Tibial nerve (tissue), 4 donors: ENCODE results near the gene SECTM1. TPM values are rescaled to one million over a fixed set of nuclear protein-coding genes. Genes with fewer than 3 reads are reported as not detected.
A peak's percentile ranks its signal among the peaks of the same experiment; 100 is the strongest.

Experiments
- DNase-seq, 2 donors: peaks; one replicate each; pipeline ENCODE4 v3.0.0-alpha.2; 2019; ENCODE audit warnings: low spot score in 2 of 2
- H3K27ac ChIP-seq, 4 donors: fragments of 200-600 bp; sonication (generic) in 3 of 4; one replicate each; pipeline ENCODE4 v1.5.1; 2017 to 2019; ENCODE audit warnings: mild to moderate bottlenecking in 1 of 4
- H3K27me3 ChIP-seq, 2 donors: fragments of 200-600 bp; sonication (generic) in 1 of 2; one replicate each; pipeline versions ENCODE4 v1.5.1 to v1.6.0; 2017 to 2019
- H3K36me3 ChIP-seq, 3 donors: fragments of 200-600 bp; sonication (generic); one replicate each; pipeline ENCODE4 v1.5.1; 2018 to 2019
- H3K4me1 ChIP-seq, 4 donors: fragments of 200-600 bp; sonication (generic) in 3 of 4; one replicate each; pipeline ENCODE4 v1.5.1; 2017 to 2019
- H3K4me3 ChIP-seq, 4 donors: fragments of 200-600 bp; sonication (generic) in 3 of 4; one replicate each; pipeline ENCODE4 v1.5.1; 2017 to 2019; ENCODE audit warnings: mild to moderate bottlenecking in 1 of 4, moderate library complexity in 1 of 4
- H3K9me3 ChIP-seq, 4 donors: fragments of 200-600 bp; sonication (generic) in 3 of 4; one replicate each; pipeline ENCODE4 v1.5.1; 2017 to 2019
- CTCF ChIP-seq, 5 experiments: fragments of 200-600 bp in 3 of 5; fragments of 450-650 bp in 2 of 5; sonication (generic) in 3 of 5; IDR thresholded peaks; one replicate each; pipeline ENCODE4 v1.5.1; 2016 to 2019; ENCODE audit warnings: antibody characterized with exemption in 5 of 5, mild to moderate bottlenecking in 3 of 5, moderate library complexity in 2 of 5
- EP300 ChIP-seq, 2 donors: sonication (generic); formaldehyde crosslinking; IDR thresholded peaks; one replicate each; pipeline ENCODE4 v1.6.1; 2017; ENCODE audit warnings: antibody characterized with exemption in 2 of 2, mild to moderate bottlenecking in 1 of 2
- POLR2A ChIP-seq, 2 donors: fragments of 450-650 bp; IDR thresholded peaks; one replicate each; pipeline ENCODE4 v1.6.1; 2017; ENCODE audit warnings: antibody characterized with exemption in 2 of 2, mild to moderate bottlenecking in 2 of 2, moderate library complexity in 2 of 2
- WGBS, 2 donors: methylation state at CpG; one replicate each; pipeline ENCODE4 v1.1.5; 2018; 5-methylcytosine and 5-hydroxymethylcytosine counted together
- total RNA-seq, 4 donors: library from RNA; depleted of rRNA; stranded (reverse); fragments of >200 nt; gene quantifications; one replicate each; pipeline ENCODE4 v1.1.0, GENCODE V29; 2016

SECTM1 gene
- total RNA-seq, 4 donors from 2014 or later, result 6.9 to 12.6 (median 11.3) TPM

- Histone ChIP-seq H3K4me3 (peak within 1 kb of the TSS; percentile 13 to 44 (median 26)), H3K4me1 (peaks cover 0 to 32% (median 8%) of the 10 kb centered on the region in 4 donors), H3K27ac (no peak within 1 kb of the TSS), H3K36me3 (no peaks in the 10 kb centered on the region), H3K9me3 (no peaks in the 10 kb centered on the region), H3K27me3 (peaks cover 0 to 92% of the 10 kb centered on the region in 2 donors)
- no peak for DNase-seq
- 2 to 9% methylated on average over 28 to 39 of the region's 109 CpGs for WGBS, 2 donors
- TF ChIP-seq CTCF (IDR thresholded peaks at IDR 0.05), result no peak
- no peak for TF ChIP-seq POLR2A (IDR thresholded peaks at IDR 0.05)
- no peak for TF ChIP-seq EP300 (IDR thresholded peaks at IDR 0.05)
Measured at GRCh38 chr17:82371333-82372248, 38.0 kb upstream of the SECTM1 start, which contains the start of gene UTS2R. UTS2R (plus strand) TSS chr17:82371765; CDS start chr17:82374325, 2,560 bp downstream.

- Histone ChIP-seq H3K9me3 (no peaks in the 10 kb centered on the region), H3K27ac (no peak overlapping the region), H3K27me3 (peaks cover 0 to 84% of the 10 kb centered on the region in 2 donors), H3K36me3 (no peaks in the 10 kb centered on the region), H3K4me1 (peaks cover 0 to 32% (median 8%) of the 10 kb centered on the region in 4 donors), H3K4me3 (peak overlapping the region; percentile 13 to 44 (median 26))
- no peak for TF ChIP-seq POLR2A (IDR thresholded peaks at IDR 0.05)
- no peak for TF ChIP-seq EP300 (IDR thresholded peaks at IDR 0.05)
- no peak for TF ChIP-seq CTCF (IDR thresholded peaks at IDR 0.05)
- DNase-seq, result no peak
- 15 to 28% methylated on average over 33 to 34 of the region's 38 CpGs for WGBS, 2 donors
Measured at GRCh38 chr17:82370471-82371332, 37.1 kb upstream of the SECTM1 start.

GRCh38 chr17:82369211-82369610 lies 35.6 kb upstream of the SECTM1 start:
- Histone ChIP-seq H3K36me3 (no peaks in the 10 kb centered on the region), H3K4me1 (peaks cover 0 to 27% (median 8%) of the 10 kb centered on the region in 4 donors), H3K27ac (no peak overlapping the region), H3K27me3 (peaks cover 0 to 77% of the 10 kb centered on the region in 2 donors), H3K9me3 (no peaks in the 10 kb centered on the region), H3K4me3 (no peak overlapping the region)
- 93 to 95% methylated on average over 7 of the region's 7 CpGs for WGBS, 2 donors
- TF ChIP-seq CTCF (IDR thresholded peaks at IDR 0.05), result no peak
- TF ChIP-seq POLR2A (IDR thresholded peaks at IDR 0.05), result no peak
- TF ChIP-seq EP300 (IDR thresholded peaks at IDR 0.05), result no peak
- no peak for DNase-seq

- DNase-seq, result no peak
- no peak overlapping the region for H3K4me3 ChIP-seq
- no peak for TF ChIP-seq POLR2A (IDR thresholded peaks at IDR 0.05)
- no peak for TF ChIP-seq CTCF (IDR thresholded peaks at IDR 0.05)
- no peak for TF ChIP-seq EP300 (IDR thresholded peaks at IDR 0.05)
- H3K27ac ChIP-seq, result no peak overlapping the region
- 81 to 82% methylated on average over 14 of the region's 14 CpGs for WGBS, 2 donors
- no peaks in the 10 kb centered on the region for H3K9me3 ChIP-seq
- peaks cover 0 to 65% of the 10 kb centered on the region in 2 donors for H3K27me3 ChIP-seq
- H3K36me3 ChIP-seq, result no peaks in the 10 kb centered on the region
- H3K4me1 ChIP-seq, result peaks cover 0 to 27% (median 8%) of the 10 kb centered on the region in 4 donors
Measured at GRCh38 chr17:82367724-82368524, 34.4 kb upstream of the SECTM1 start.
